ENCODE data around the gene CCL8.

CCL8 gene

GRCh38 chr17:34361478-34362061 is 42.3 kb downstream of the CCL8 start:
- Histone ChIP-seq H3K4me1 (ENCODE audit: control insufficient read depth, low read length) (0 out of 2 replicates have a peak, but pooled peaks cover 3% of the 10 kb centered on the region), H3K79me2 (ENCODE audit: control insufficient read depth, low read length) (no peaks in the 10 kb centered on the region), H3K27ac (ENCODE audit: low read depth, low read length) (no peak overlapping the region), H3K36me3 (ENCODE audit: control insufficient read depth, low read length) (0 out of 2 replicates have a peak, but pooled peaks cover 2% of the 10 kb centered on the region), H3K9me3 (ENCODE audit: control insufficient read depth, insufficient read depth, low read length) (no peaks in the 10 kb centered on the region), H3K9me2 (replicated peaks; ENCODE audit: control insufficient read depth, low read length) (no peaks in the 10 kb centered on the region), H3K27me3 (ENCODE audit: control insufficient read depth, low read length) (0 out of 2 replicates have a peak, but pooled peaks cover 5% of the 10 kb centered on the region), H4K20me1 (ENCODE audit: control insufficient read depth, insufficient read depth, low read depth, low read length) (no peaks in the 10 kb centered on the region), H3F3A (ENCODE audit: control insufficient read depth, insufficient read depth) (no peaks in the 10 kb centered on the region), H3K4me2 (ENCODE audit: low read length) (no peak overlapping the region), H3K4me3 (ENCODE audit: low read length) (no peak overlapping the region)
- TF ChIP-seq CTCF (IDR thresholded peaks at IDR 0.05; ENCODE audit: low read depth, low read length, poor library complexity, severe bottlenecking) (peak; percentile 99), EZH2phosphoT487 (IDR thresholded peaks at IDR 0.05; ENCODE audit: borderline replicate concordance, low read length) (no peak)

GRCh38 chr17:34363183-34363661 is 44.0 kb downstream of the CCL8 start, which contains the start of gene CCL1:
CCL1 (minus strand) TSS chr17:34363233; CDS start chr17:34363161, 72 bp downstream.
- Histone ChIP-seq H3K27ac (ENCODE audit: low read depth, low read length) (no peak within 1 kb of the TSS), H4K20me1 (ENCODE audit: control insufficient read depth, insufficient read depth, low read depth, low read length) (no peaks in the 10 kb centered on the region), H3K9me3 (ENCODE audit: control insufficient read depth, insufficient read depth, low read length) (no peaks in the 10 kb centered on the region), H3K27me3 (ENCODE audit: control insufficient read depth, low read length) (0 out of 2 replicates have a peak, but pooled peaks cover 5% of the 10 kb centered on the region), H3K36me3 (ENCODE audit: control insufficient read depth, low read length) (0 out of 2 replicates have a peak, but pooled peaks cover 2% of the 10 kb centered on the region), H3K4me3 (ENCODE audit: low read length) (no peak within 1 kb of the TSS), H3K4me1 (ENCODE audit: control insufficient read depth, low read length) (0 out of 2 replicates have a peak, but pooled peaks cover 3% of the 10 kb centered on the region), H3K4me2 (ENCODE audit: low read length) (no peak within 1 kb of the TSS), H3F3A (ENCODE audit: control insufficient read depth, insufficient read depth) (no peaks in the 10 kb centered on the region), H3K9me2 (replicated peaks; ENCODE audit: control insufficient read depth, low read length) (no peaks in the 10 kb centered on the region), H3K79me2 (ENCODE audit: control insufficient read depth, low read length) (no peaks in the 10 kb centered on the region)
- no peak for TF ChIP-seq CTCF (IDR thresholded peaks at IDR 0.05; ENCODE audit: low read depth, low read length, poor library complexity, severe bottlenecking)
- no peak for TF ChIP-seq EZH2phosphoT487 (IDR thresholded peaks at IDR 0.05; ENCODE audit: borderline replicate concordance, low read length)

- TF ChIP-seq EZH2phosphoT487 (IDR thresholded peaks at IDR 0.05; ENCODE audit: borderline replicate concordance, low read length) (no peak), CTCF (IDR thresholded peaks at IDR 0.05; ENCODE audit: low read depth, low read length, poor library complexity, severe bottlenecking) (no peak)
- Histone ChIP-seq H3K9me2 (replicated peaks; ENCODE audit: control insufficient read depth, low read length) (no peaks in the 10 kb centered on the region), H3K4me1 (ENCODE audit: control insufficient read depth, low read length) (0 out of 2 replicates have a peak, but pooled peaks cover 3% of the 10 kb centered on the region), H4K20me1 (ENCODE audit: control insufficient read depth, insufficient read depth, low read depth, low read length) (no peaks in the 10 kb centered on the region), H3K4me3 (ENCODE audit: low read length) (no peak overlapping the region), H3K27ac (ENCODE audit: low read depth, low read length) (no peak overlapping the region), H3K27me3 (ENCODE audit: control insufficient read depth, low read length) (0 out of 2 replicates have a peak, but pooled peaks cover 5% of the 10 kb centered on the region), H3K9me3 (ENCODE audit: control insufficient read depth, insufficient read depth, low read length) (no peaks in the 10 kb centered on the region), H3F3A (ENCODE audit: control insufficient read depth, insufficient read depth) (no peaks in the 10 kb centered on the region), H3K36me3 (ENCODE audit: control insufficient read depth, low read length) (0 out of 2 replicates have a peak, but pooled peaks cover 2% of the 10 kb centered on the region), H3K4me2 (ENCODE audit: low read length) (no peak overlapping the region), H3K79me2 (ENCODE audit: control insufficient read depth, low read length) (no peaks in the 10 kb centered on the region)
Measured at GRCh38 chr17:34364751-34365150, 45.5 kb downstream of the CCL8 start.
